Occipital lobe (tissue), 2 donors: ENCODE data around the gene ZSWIM4. TPM values are rescaled to one million over a fixed set of nuclear protein-coding genes. Genes with fewer than 3 reads are reported as not detected.
"Not testable (repeated sequence)": the region's sequence is repeated elsewhere in the genome, so short reads cannot be mapped to it uniquely, and the experiment has no call there.

Experiments
- DNase-seq: peaks from one replicate; lab custom pipeline; 2025; lab: John Stamatoyannopoulos, UW
- total RNA-seq: library from RNA; depleted of rRNA; stranded (reverse); fragments of >200 nt; gene quantifications from one replicate; pipeline ENCODE4 v1.2.3, GENCODE V29; 2014

ZSWIM4 gene
- total RNA-seq, 1 donor from 2014 or later = 11.1 TPM

GRCh38 chr19:13778398-13778797 lies 16.8 kb upstream of the ZSWIM4 start:
- no peak for DNase-seq

- no peak for DNase-seq
Observed at GRCh38 chr19:13778847-13779246, 16.4 kb upstream of the ZSWIM4 start.

GRCh38 chr19:13779794-13780193 lies 15.4 kb upstream of the ZSWIM4 start:
- not testable (repeated sequence) for DNase-seq

- no peak for DNase-seq
Observed at GRCh38 chr19:13781547-13781946, 13.7 kb upstream of the ZSWIM4 start.

GRCh38 chr19:13782537-13782936 lies 12.7 kb upstream of the ZSWIM4 start:
- no peak for DNase-seq

GRCh38 chr19:13783565-13784500 lies 11.4 kb upstream of the ZSWIM4 start:
- no peak for DNase-seq

GRCh38 chr19:13784731-13785452 lies 10.4 kb upstream of the ZSWIM4 start:
- no peak for DNase-seq

- DNase-seq = no peak
Observed at GRCh38 chr19:13788991-13789390, 6.3 kb upstream of the ZSWIM4 start.

GRCh38 chr19:13790354-13790753 lies 4.9 kb upstream of the ZSWIM4 start:
- DNase-seq = no peak

- DNase-seq = not testable (repeated sequence)
Observed at GRCh38 chr19:13793317-13793716, 1.9 kb upstream of the ZSWIM4 start.

- DNase-seq = no peak
Observed at GRCh38 chr19:13794398-13794756, 866 bp upstream of the ZSWIM4 start.

GRCh38 chr19:13795595-13796300 lies 505 bp downstream of the ZSWIM4 start:
- no peak for DNase-seq

- peak; percentile 16 for DNase-seq
Observed at GRCh38 chr19:13796301-13797057, 1.2 kb downstream of the ZSWIM4 start.

GRCh38 chr19:13797058-13797440 lies 1.8 kb downstream of the ZSWIM4 start:
- no peak for DNase-seq

- no peak for DNase-seq
Observed at GRCh38 chr19:13797870-13798269, 2.6 kb downstream of the ZSWIM4 start.

GRCh38 chr19:13799669-13800068 lies 4.4 kb downstream of the ZSWIM4 start:
- DNase-seq = no peak

- no peak for DNase-seq
Observed at GRCh38 chr19:13803038-13803437, 7.8 kb downstream of the ZSWIM4 start.

- no peak for DNase-seq
Observed at GRCh38 chr19:13804830-13805683, 9.8 kb downstream of the ZSWIM4 start.

- DNase-seq = no peak
Observed at GRCh38 chr19:13806728-13807127, 11.5 kb downstream of the ZSWIM4 start.

GRCh38 chr19:13807421-13808021 lies 12.3 kb downstream of the ZSWIM4 start:
- DNase-seq = no peak
